Testis (tissue), 2 donors: Measurements from ENCODE around the gene RELCH.

ENCODE experiments used
- CTCF ChIP-seq, 3 experiments: fragments of 450-650 bp in 2 of 3; fragments of 200-600 bp in 1 of 3; sonication (generic) in 1 of 3; IDR thresholded peaks; one replicate each; pipeline ENCODE4 v1.5.1; 2016 to 2019; ENCODE audit warnings: antibody characterized with exemption in 3 of 3, mild to moderate bottlenecking in 2 of 3, moderate library complexity in 1 of 3
- POLR2A ChIP-seq: fragments of 450-650 bp; IDR thresholded peaks from one replicate; pipeline ENCODE4 v1.6.1; 2017; ENCODE audit warnings: antibody characterized with exemption, mild to moderate bottlenecking, moderate library complexity

- no peak for TF ChIP-seq POLR2A
- TF ChIP-seq CTCF (IDR thresholded peaks at IDR 0.05) = no peak
Observed at GRCh38 chr18:62281684-62282083, 94.6 kb downstream of the RELCH start.
